HuH-7.5 (cell line): ENCODE results near the gene MAST1.
"Not testable (repeated sequence)": the region's sequence is repeated elsewhere in the genome, so short reads cannot be mapped to it uniquely, and the experiment has no call there.

Experiments
- DNase-seq: peaks from one replicate; pipeline ENCODE4 v3.0.0; 2011; ENCODE audit warnings: low spot score

Gene MAST1

DNA sequence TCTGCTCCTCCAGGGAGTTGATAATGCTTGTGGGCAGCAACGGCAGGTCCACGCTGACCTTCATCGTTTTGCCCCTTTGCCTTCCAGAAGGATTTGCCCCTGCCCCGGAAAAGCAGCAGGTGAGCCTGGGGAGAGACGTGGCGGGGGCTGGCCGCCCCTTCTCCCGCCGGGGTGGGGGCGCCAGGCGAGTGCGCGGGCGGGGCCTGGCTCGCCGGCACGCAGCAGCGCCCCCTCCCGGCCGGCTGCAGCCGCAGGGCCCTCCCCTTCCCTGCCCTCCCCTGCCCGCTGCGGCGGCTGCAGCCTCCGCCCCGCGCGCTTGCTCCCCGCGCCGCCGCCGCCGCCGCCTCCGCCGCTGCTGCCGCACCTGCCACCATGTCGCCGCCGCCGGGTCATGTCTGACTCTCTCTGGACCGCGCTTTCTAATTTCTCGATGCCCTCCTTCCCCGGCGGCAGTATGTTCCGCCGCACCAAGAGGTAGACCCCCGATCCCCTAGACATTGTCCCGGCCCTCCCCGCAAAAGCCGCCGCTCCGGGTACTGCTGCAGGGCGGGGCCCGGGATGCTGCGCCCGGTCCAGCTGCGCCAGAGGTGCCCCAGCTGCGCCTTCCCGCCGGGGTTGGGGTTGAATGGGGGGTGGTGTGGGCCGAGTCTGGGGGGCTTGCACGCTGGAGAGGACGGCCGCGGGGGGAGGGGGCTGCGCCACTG lies at the start of gene MAST1:
TSS of gene MAST1 (plus strand) at position 334 of the 704 bp plus-strand sequence. CDS start at position 392, 58 bp downstream.
- DNase-seq, result peak; percentile 91

DNA sequence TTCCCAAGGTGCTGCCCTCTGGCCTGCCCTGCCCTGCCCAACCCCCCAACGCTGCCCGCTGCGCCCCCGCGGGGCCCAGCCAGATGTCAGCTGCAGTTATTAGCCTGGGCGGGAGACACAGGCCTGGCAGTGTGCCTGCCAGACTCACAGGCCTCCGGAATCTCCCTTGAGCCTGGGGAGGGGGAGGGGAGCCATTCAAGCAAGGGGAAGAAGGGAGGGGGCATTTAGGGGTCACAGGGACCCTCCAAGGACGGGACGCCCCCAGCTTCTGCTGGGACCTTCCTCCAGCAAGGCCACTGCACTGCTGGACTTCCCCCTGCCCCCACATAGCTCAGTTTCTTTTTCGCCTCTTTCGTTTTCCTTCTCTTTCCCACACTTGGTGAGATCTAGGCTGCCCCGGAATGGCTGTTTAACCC lies 49.6 kb upstream of the MAST1 start:
- peak; percentile 89 for DNase-seq

DNA sequence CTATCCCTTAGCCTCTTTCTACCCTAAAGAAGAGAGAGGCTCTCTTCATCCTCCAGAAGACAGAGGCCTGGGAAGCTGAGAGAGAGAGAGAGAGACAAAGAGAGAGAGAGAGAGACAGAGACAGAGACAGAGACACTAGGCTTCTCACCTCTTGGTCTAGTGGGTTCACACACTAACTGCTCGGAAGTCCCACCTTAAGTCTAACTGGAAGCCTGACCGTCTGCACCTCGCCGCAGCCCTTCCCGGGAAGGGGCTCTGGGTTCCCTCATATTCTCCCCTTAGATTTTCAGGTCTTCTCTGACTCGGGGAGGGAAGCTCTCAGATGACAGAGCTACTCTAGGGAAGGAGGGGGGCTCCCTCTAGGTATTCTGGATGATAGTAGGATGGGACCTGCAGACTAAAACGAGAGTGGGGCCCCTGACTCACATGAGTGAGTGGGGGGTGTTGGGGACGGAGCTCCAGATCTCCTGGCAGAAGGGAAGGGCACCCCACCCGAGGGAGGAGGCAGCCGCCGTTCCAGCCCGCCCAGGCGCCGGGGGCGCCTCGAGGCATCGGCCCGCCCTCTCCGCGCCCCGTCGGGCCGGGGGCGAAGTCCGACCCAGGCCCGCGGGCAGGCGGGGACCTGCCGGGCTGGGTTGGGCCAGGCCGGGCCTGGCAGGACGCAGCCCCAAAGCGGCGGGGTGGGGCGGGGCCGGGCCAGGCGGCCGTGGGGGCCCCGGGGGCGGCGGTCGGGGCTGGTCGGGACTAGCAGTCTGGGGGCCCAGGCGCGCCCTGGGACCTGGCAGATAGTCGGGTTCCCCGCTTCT lies 49.0 kb upstream of the MAST1 start:
- peak; percentile 75 for DNase-seq

DNA sequence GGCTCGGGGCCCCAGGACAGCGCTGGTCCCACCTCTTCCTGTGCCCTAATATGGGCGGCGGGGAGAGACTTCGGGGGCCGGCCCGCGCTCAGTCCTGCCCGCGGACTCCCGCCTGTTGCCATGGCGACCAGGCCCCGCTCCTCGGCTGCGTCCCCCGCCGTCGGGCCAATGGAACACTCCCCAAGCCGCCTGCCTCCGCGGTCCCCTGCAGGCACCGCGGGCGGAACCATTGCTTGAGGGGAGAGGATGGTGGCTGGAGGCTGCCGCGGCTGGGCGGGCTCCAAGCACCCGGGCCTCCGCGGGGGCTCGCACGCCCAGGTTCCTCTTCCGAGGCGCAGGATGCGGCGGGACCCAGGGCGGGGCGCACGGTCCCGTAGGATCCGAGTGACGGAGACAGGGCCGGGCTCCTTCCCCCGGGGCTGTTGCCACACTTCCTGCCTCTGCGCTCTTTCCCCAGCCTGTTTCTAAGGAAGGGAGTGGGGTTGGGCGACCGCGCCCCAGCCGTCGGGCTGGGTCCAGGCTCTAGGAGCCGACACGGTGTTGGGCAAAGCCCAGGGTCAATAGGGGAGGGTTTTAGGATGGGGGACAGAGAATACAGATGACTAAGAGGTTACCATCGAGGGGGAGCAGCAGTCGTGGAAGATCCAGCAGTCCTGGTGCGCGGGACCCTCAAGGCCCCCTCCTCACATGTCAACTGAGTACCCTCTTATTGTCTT lies 48.3 kb upstream of the MAST1 start:
- DNase-seq, result peak; percentile 96

DNA sequence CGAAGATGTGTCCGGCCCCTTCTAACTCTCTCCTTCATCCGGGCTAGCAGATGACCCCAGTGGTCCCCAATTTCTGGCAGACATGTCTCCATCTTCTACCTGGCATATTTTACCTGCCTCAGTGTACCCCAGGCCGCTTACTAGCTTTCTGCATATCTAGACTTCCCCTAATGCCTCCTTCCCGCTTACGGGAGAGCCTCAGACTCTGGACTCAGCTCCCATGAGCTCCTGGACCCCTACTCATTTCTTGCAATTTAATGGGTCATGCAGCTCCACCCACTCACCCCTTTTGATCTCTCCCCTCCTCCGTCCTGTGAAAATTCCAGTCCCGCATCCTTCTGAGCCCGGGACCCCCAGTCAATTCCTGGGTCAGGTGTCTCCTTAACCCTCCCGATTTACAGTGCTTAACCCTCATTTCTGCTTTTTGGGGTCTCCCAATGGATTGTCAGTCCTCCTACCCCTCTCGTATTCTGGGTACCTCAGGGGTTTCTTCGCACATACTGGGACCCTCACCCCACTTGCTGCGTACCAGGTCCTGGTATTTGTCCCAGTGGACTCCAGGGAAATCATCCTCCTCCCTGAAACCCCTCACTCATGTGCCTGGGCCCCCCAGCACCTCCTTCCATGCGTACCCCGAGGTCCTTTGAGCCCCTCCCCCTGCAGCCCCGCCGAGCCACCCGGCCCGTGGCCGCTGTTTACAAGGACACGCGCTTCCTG lies 47.5 kb upstream of the MAST1 start:
- DNase-seq, result no peak

GRCh38 chr19:12791345-12792050 lies 46.8 kb upstream of the MAST1 start, which contains the start of gene JUNB:
Gene JUNB (plus strand): TSS chr19:12791486. CDS start chr19:12791772, 286 bp downstream.
- peak; percentile 97 for DNase-seq

GRCh38 chr19:12792051-12792852 lies 46.1 kb upstream of the MAST1 start:
- peak; percentile 65 for DNase-seq

- no peak for DNase-seq
Observed at GRCh38 chr19:12792853-12793289, 45.4 kb upstream of the MAST1 start.

DNA sequence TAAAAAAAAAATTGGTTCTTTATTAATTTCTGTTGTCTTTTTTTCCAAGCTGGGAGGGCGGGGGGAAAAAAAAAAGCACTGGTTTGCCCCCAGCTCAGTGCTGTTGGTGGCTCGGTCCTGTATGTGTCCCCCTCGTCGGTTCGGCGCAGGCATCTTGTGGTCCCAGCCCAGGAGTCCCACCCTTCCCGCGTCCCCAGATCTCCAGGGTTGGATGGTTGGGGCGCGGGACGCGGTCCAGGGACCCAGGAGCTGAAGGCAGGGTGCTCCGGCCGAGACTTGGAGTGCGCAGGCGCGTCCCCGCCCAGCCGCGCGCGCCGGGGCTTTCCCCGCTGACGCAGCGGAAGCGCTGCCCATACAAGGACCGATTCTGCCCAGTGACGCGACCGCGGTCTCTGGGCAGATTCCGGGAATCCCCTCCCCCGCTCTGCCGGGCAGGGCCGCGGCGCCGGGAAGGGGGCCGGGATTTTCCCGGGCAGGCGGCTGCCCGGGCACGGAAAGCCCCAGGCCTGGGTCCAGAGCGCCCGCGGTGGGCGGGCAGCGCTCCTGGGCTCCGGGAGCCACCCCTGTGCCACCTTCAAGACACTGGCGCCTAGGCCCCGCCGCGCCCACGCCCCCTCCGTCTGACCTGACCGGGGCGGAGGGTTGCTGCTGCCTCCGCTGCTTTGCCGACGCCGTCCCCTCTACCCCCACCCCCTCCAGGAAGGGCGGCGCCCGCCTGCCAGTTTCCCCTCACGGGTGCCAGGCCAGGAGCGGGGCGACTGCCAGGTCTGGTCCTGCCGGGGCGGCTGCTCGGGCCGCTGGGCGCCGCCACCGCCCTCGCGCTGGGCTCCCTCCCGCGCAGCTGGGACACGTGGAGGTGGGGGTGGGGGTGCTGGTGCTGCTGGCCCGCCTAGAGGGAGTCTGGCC lies 44.8 kb upstream of the MAST1 start:
- peak; percentile 98 for DNase-seq

- no peak for DNase-seq
Observed at GRCh38 chr19:12794196-12794941, 43.9 kb upstream of the MAST1 start.

- no peak for DNase-seq
Observed at GRCh38 chr19:12794971-12795381, 43.3 kb upstream of the MAST1 start.

DNA sequence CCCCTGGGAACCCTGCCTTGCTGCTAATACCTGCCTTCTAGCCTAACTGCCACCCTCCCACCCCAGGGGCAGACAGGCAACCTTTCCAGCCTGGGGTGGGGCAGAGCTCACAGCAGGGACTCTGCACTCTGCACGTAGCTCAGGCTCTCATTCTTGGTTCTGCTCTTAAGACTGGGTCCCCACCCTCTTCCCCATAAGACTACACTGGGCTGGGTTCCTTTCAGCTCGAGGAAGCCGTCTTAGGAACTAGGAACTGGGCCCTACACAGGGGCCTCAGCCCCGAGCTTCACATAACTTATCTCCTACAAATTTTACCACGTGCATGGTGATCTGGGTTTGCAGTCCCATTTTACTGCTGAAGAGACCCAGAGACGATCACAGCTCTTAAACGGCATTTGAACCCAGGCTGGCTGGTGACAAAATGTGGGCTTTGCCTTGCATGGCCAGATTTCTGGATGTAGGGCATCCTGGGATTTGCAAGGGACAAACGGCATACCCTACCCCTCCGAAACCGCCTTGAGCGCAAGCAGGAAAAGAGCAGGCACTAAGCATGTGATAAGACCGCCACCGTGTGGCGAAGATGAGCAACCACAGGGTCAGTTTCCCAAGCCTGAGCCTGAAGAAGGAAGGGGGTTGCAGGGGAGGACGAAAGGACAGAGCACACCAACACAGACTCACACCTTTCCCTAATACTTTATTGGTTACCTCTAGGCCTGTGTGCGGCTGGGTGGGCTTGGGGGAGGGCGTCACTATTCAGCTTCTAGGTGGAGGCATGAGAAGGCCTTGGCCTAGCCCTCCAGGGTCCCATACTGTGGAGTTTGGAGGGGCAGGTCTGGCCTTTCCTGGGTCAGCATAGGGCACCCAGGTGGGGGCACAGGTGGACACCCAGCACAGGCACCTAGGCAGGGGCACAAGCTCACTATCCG lies 41.9 kb upstream of the MAST1 start:
- DNase-seq, result peak; percentile 84

- no peak for DNase-seq
Observed at GRCh38 chr19:12797141-12797587, 41.2 kb upstream of the MAST1 start.

DNA sequence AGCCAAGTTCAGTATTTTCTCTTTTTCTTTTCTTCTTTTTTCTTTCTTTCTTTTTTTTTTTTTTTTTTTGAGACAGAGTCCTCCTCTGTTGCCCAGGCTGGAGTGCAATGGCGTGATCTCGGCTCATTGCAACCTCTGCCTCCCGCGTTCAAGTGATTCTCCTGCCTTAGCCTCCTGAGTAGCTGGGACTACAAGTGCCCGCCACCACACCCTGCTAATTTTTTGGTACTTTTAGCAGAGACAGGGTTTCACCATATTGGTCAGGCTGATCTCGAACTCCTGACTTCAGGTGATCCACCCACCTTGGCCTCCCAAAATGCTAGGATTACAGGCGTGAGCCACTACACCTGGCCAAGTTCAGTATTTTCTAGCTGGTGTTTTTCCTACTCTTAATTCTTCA lies 40.7 kb upstream of the MAST1 start:
- not testable (repeated sequence) for DNase-seq

DNA sequence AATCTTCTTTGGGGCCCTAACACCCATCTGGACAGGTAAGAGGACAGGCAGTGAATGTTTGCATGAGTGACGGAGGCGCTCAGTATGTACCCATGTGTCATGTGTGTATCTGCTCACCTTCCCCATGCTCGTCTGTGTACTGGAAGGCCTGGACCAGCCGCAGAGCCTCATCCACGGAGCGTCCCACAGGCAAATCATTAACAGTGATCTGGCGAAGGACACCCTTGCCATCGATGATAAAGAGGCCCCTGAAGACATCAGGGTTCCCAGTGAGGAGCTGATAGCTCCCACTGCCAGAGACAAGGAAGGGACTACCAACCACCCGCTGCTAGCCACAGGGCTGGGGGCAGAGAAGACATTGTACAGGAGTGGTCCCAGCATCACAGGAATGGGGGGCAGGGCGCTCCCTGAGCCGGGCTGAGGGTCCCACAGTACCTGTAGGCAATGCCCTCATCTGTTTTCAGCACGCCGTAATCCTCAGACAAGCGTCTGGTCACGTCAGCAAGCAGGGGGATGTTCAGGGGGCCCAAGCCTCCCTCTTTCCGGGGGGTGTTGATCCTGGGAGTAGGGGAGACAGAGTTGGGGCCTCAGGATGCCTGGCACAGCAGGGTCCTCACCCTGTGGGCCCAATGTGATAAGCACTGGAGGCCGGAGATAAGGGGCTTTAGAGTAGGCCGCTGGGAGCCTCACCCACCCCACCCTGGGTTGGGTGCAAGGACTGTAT lies 38.4 kb upstream of the MAST1 start:
- DNase-seq, result no peak

DNA sequence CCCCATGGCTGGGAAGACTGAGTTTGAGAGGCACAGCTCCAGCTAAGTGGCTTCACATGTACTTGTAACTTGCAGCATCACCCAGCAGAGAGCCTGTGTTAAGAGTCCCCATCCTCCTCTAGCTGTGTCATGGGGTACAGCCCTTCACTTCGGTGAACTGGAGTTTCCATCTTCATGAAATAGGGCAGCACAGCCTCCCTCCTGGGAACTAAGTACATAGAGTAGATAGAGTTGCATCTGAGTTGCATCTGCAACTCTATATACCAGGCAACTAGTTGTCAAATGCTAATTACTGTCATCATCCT lies 37.9 kb upstream of the MAST1 start:
- DNase-seq, result no peak

DNA sequence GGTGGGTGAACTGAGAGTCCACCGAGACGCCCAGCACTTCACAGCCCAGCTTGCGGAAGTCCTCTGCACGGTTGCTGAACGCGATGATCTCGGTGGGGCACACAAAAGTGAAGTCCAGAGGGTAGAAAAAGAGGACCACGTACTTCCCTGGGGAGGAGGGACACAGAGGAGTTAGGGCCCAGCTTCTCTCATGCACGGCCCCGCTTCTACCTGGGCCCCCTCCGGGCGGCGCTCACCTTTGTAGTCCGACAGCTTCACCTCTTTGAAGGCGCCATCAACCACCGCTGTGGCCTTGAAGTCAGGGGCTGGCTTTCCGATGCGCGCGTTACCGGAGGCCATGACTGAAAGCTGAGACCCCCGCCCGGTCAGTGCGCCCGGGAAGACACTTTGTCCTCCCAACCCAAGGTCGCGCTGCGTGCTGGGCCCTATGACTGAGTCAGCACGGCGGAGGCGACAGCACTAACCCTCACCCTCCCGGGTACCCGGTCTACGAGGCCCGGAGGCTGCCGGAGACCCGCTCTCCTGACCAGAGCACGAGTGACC lies 37.3 kb upstream of the MAST1 start:
- no peak for DNase-seq
